G401 (cell line): ENCODE measurements around the gene RBMY1A1. TPM values are rescaled to one million over a fixed set of nuclear protein-coding genes. Genes with fewer than 3 reads are reported as not detected.
"Not testable (repeated sequence)": the region's sequence is repeated elsewhere in the genome, so short reads cannot be mapped to it uniquely, and the experiment has no call there.

Experiments used
- DNase-seq: peaks from one replicate; pipeline ENCODE4 v3.0.0-alpha.2; 2015; ENCODE audit warnings: low spot score
- in situ Hi-C: cut with HindIII; loops from 2 replicates; pipeline ENCODE4 v1.10.0; 2016; ENCODE audit warnings: low sequenced_read_pairs, mixed read lengths
- total RNA-seq: library from RNA; depleted of rRNA; stranded (reverse); fragments of >200 nt; shearing (Covaris generic); gene quantifications from 2 replicates; pipeline ENCODE4 v1.2.3, GENCODE V29; 2014; rRNA removed

The RBMY1A1 gene
- total RNA-seq = not detected in 2 replicates

- in situ Hi-C loops, DNase-seq: not testable (repeated sequence)
Measured at GRCh38 chrY:21534579-21534978, at the start of gene RBMY1A1. Gene RBMY1A1, plus strand, starts transcription at chrY:21534879. Its CDS starts 2,013 bp downstream, at chrY:21536892.

GRCh38 chrY:21511038-21511437, 23.6 kb upstream of the RBMY1A1 start, which contains the start of gene RBMY1B:
Gene RBMY1B, plus strand, starts transcription at chrY:21511338. Its CDS starts 2,013 bp downstream, at chrY:21513351.
- DNase-seq, in situ Hi-C loops: not testable (repeated sequence)

- in situ Hi-C loops, DNase-seq: not testable (repeated sequence)
Measured at GRCh38 chrY:21559316-21559984, 24.8 kb downstream of the RBMY1A1 start.

- no peak for DNase-seq
- in situ Hi-C loops = no loop called here
Measured at GRCh38 chrY:21585449-21585848, 50.8 kb downstream of the RBMY1A1 start.

GRCh38 chrY:21586454-21586853, 51.8 kb downstream of the RBMY1A1 start:
- DNase-seq = peak; percentile 1
- in situ Hi-C loops = not testable (repeated sequence)

- DNase-seq = no peak
- in situ Hi-C loops = no loop called here
Measured at GRCh38 chrY:21592059-21592458, 57.4 kb downstream of the RBMY1A1 start.

- in situ Hi-C loops, DNase-seq: not testable (repeated sequence)
Measured at GRCh38 chrY:21596287-21596686, 61.6 kb downstream of the RBMY1A1 start.

Other genes starting within 250 kb of the RBMY1A1 start
- gene RBMY1B, start 23.5 kb upstream of the RBMY1A1 start, total RNA-seq = not detected in 2 replicates